Measurements from ENCODE around the gene CEP128.
"Not testable (repeated sequence)": the region's sequence is repeated elsewhere in the genome, so short reads cannot be mapped to it uniquely, and the experiment has no call there.

CEP128 gene
- total RNA-seq, result 14.6 to 40.3 (median 19.3) reads per million in 3 experiments

DNA sequence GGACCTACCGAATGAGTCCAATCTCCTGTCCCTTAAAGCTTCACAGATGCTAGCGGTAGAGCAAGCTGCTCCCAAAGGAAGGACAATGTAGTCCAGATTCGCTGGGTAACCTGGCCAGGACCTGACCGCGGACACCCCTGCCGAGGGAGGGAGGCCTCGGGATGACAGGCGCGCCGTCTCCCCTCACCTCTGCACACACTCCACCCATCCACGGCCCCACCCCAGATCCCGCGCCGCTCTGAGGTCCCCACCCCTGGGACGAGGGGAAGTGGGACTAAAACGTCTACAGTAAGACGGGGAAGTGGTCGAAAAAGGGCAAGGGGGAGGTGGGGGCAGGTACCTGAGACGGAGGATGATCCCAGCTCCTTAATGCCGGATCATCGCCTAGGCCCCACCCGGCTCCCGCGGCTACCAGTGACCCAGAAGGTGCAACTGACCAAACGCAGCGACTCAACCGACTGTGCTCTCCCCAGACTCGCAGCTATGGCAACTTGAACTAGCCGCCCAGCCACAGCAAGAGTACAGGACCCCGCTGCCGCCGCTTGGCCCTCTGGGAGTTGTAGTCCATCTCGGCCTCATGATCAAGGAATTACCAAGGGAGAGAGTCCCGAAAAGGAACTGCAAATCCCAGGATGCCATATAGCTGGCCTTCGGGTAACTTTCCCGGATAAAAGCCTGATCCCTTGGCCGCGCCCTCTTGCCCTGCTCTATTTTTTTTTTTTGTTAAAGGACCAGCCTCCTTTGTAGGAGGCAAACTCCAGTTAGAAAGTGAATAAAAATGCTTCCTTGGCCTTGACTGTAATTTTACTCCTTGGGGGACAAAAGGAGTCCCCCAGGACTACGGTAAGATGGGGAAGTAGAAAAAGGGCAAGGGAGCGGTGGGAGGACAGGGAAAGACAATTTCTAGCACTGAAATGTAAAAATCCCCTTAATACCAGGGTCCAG is at the start of gene CEP128:
Gene CEP128, minus strand, starts transcription at position 498 of the 945 bp plus-strand sequence.
- DNase-seq, result peak; percentile 62

DNA sequence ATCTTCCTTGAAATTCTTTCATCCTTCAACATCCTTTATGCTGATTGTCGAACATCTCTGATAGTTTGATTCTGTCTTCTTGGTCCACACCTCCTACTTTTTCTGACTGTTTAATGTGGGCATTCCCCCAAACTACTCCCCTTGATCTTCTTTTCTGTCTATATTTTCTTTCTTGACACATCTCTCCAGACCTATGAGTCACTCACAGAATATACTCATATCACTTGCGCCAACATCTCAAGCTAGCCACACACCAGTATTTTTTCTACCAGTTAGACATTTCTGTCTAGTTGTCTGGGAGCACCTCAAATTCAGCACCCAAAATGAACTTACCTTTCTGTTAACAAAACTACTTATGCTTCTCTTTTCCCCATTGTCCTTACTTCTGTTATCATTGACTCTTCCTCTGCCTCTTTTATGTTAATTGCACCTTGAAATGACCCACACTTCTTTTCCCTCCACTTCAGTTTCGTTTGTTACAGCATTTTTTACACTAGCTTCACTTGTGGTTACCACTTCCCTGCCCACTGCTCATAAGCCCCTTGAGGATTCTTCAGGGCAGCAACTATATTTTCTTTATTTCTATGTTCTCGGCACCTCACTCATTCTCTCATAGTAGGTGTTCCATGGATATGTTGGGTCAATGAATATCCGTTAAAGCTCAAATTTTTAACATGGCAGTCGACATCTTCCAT is 47.3 kb upstream of the CEP128 start:
- DNase-seq, result no peak

DNA sequence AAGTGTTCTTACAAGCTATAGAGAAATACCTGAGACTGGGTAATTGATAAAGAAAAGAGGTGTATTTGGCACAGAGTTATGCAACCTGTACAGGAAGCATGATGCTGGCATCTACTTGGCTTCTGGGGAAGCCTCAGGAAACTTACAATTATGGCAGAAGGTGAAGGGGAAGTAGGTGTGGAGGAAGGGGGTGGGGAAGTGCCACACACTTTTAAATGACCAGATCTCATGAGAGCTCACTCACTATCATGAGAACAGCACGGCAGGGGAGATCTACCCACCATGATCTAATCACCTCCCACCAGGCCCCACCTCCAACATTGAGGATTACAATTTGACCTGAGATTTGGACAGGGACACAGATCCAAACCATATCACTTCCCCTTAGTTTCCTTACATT is 46.7 kb upstream of the CEP128 start:
- DNase-seq, result no peak

DNA sequence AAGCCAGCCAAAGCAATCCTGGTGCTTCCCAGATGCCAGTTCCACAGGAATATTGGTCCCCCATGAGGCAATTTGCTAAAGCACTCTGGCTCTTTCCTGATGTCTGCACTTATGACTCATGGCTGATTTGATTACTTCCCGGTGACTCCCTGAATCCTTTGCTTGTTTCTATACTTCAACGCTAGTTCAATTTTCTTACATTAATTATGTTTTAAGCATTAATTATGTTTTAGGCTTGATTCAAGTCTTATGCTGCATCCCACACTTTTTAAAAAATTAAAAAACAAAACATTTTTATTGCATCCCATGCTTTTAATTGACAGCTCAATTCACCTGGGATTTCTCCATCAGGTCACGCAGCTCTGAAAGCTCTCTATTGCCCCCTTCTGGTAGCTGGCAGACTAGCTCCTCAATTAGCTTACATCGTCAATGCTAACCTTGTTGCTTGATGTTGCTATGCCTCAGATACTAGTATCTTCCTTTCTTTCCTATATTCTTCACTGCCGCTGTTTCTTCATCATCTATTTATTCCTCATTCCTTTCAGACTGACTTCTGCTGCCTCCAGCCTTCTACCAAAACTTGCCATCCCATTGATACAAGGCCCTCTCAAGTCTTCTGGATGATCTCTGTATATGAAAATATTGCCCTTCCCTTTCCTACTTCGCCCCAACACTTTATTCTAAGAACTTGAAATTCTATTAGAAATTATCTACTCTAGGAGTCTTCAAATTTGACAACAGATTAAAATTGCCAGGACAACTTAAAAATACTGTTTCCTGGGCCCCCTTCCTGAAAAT is 45.9 kb upstream of the CEP128 start:
- peak; percentile 60 for DNase-seq

DNA sequence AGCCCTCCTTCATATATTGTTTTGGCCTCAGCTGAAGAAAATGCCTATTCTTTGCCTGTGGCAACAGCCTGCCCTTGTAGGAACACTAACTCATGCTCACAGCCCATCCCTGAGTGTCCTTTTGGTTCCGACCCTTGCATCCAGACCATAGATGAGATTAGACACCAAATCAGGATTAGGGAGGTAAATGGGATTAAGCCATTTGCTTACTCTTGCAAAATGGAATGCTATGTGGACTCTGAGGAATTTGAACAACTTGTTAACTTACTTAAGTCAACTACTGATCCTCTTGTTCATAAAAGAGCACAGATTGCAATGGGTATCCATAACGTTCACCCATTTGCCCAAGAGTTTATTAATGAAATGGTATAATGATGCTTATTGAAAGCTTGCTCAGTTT is 41.2 kb upstream of the CEP128 start:
- DNase-seq, result no peak

DNA sequence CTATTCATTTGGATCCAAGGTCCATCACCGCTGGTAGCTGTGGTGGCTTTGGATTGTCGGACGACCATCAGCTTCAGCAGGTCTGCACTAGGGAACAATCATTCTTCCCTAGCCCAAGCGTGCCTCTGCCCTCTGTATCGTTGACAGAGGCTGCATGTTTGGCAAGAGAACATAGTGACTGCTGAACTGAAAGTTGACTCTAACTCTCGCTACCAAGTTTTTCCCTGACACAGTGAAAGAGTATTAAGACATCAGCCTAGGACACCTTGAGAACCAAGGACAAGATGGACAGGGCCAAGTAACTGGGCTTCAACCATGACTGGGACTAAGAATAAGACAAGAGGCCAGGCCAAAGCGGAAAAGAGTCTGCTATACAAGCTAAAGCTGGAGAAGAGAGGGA is 40.1 kb upstream of the CEP128 start:
- DNase-seq, result no peak

DNA sequence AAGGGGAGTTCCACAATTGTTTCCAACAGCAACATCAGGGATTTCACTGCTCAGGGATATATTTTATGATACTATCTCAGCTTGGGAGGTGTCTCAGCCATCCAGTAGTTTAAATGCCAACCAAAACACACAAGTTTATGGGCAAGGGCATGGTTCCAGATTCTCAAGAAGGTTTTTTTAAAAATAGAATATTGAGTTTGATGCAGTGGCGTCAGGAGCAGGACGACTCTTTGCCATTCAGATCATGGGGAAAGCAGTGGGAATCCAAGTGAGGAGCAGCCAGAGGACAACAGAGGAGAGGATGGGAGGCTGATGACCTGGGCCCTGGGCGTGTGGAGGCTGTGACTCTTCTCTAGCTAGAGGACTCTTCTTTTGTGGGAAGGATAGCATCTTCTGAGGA is 39.6 kb upstream of the CEP128 start:
- DNase-seq, result no peak

DNA sequence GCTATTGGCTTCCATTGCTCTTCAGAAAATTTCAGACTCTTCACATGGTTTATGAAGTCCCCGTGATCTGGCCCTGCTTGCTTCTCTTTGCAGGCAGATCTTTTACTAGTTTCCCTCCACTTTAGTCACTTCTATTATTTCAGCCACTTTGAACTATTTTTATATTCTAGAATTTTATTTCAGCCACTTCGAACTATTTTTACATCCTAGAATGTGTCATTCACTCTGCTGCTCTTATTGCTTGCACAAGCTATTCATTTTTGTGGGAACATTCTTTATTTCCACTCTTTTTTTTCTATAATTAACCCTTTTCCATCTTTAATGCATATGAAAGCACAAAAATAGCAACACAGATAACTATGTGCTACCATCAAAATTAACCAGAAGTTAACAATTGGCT is 38.4 kb upstream of the CEP128 start:
- no peak for DNase-seq

DNA sequence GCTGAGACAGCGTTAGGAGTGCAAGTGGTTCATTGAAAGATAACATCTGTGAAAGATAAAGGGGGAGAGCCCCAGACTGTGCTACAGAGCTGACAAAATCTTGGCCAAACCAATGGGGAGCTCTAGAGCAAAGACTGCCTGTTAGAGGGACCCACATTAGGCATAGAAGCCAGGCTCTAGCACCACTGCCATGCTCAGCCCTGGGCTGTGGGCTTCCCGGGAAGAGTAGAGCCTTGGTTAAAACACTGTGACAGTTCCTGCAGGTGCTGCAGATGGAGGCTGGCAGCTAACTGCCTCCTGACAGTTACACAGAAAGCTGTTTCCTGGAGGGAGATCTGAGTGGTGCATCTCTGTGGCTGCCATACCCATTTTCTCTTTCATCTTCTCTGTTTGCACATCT is 36.9 kb upstream of the CEP128 start:
- DNase-seq, result no peak

DNA sequence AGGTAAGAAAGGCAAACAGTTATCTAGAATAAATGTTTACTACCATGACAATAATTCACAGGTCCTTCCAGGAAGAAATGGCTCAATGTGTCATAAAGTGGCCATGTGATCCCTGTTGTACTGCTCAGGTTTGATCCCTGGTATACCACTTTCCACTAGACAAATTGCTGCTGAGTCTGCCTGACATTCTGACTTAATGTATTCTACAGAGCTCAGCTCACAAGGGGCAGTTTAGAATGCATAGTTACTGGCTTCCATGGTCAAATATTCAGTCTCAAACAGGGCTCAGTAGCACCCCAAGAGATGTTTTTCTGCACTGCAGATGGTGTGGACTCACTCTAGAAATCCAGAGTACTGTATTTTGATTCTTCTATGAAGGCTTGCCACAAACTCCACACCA is 35.7 kb upstream of the CEP128 start:
- no peak for DNase-seq

DNA sequence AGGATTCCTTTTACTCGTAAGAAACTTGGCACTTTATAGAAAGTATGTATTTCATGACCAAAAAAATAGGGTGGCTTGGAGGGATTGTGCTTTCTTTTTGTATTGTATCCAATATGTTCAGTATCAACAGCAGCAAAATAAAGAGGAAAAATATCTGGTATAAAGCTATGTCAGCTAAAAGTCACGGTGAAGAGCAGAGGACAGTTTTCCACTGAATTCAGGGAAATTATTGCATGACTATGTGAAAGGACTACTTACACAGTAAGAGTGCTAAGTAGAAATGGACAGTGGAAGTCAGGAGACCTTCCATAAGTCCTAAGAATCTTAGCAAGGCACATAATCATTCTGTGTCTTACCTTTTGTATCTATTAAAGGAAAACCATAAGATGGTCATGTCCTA is 33.1 kb upstream of the CEP128 start:
- no peak for DNase-seq

DNA sequence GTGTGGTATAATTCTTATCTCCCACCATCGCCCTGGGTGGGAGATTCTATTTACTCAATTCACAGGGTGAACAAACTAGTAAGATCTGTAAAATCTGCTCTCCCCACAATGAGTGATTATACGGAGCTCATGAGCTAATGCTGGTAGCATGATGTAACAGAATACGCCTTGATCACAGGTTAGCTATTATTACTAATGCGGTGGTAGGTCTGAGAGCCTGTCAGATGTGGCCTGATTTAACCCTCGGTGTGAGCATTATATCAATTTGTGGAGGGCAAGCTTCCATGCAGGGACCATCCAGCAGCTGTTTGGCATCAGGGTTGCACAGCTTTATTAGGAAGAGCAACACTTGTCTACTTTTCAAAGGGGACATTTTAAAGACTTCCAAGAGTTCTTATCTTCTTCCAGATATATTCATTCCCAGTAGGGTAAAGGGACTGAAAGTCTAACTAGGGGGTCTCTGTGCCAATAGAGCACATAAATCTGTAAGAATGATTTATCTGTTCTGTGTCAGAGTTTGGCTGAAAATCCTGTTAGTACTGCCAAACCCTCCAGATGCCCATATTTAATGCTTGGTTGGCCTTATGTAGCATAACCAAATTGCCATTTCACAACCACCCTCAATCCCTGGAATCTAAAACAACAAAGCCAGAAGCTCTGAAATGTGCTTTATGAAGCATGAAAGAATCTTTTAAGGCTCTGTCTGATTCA is 32.5 kb upstream of the CEP128 start:
- peak; percentile 8 for DNase-seq

DNA sequence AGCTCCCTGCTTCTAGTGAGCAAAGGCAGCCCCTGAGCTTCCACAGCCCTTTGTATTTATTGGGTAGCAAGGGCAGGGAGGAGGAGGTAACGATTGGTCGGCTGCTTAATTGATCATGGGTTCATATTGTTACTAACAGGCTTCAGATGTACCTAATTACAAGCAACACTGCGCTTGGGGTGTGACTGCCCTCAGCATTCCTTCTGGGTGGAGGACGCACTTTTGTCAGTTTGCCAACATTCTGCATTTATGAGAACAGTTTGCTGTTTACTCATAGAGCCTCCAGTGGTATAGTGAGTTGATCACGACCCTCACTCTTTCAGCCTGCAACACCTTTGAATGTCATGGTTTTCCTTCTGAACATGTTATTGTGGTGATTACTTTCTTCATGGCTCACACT is 23.5 kb upstream of the CEP128 start:
- DNase-seq, result no peak

DNA sequence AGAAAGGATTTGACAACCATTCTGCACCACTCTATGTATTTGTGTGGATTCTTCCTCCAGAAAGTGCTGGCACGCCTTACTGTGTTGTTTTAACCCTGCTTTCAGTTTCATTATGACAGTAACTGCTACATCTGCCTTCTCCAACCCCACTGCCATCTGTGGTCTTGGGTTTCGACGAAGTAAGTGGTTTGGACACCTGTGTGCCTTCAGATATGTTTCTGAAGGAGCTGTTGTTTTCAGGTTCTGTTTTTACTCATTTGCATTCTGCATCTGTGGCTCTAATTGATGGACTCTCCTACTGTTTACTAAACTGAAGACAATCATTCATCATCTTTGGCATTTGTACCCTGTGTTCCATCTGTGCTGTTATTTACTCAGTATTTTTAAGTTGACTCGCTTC is 18.0 kb upstream of the CEP128 start:
- peak; percentile 58 for DNase-seq

DNA sequence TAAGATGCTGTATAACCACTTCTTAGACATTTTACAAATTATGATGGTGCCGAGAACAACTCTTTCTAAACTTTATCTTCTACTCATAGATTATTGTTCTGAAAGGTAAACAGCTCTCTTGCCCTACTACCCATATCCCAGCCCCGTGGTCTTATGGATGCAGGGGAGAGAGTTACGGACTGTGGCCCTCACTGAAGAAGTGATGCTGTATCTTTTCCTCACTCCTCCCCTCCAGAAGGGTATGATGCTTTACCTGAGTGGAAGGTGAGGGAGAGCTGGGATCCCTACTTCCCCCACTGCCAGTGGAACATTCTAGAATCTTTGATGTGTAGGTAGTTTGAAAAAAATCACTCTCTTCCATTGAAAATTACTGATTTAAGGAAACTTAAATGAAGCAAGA is 17.4 kb upstream of the CEP128 start:
- DNase-seq, result no peak

DNA sequence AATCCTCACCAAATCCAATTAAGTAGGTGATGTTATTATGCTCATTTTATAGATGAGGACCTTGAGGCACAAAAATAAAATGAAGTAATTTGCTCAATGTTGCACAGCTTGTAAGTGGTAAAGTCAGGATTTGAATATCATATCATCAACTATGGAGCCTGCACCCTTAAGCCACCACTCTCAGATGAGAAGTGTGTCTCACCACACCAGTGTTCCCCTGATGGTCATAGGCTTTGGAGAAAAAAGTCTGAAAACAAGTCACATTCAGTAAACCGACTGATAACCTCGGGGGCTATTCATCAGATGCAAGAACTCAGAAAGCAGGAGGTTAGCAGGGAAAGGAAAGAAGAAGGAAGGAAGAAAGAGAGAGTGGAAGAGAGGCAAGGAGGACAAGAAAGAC is 16.7 kb upstream of the CEP128 start:
- no peak for DNase-seq

DNA sequence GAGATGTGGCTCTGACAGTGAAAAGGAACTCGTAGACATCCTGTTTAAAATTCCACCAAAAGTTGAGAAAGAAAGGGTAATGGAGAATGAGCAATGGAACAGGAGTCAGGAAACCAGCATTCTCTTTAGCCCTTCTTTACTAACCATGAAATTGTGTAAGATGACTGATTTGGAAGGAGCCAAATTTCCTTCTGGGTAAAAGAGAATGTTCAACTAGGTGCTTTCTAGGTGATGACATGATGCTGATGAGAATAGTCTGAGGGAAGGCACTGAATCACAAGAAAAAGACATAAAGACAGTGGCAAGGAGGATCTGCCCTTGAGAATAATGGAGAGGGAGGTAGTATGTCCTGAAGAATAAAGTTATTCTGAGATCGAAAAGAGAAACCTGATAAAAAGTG is 16.1 kb upstream of the CEP128 start:
- DNase-seq, result no peak

DNA sequence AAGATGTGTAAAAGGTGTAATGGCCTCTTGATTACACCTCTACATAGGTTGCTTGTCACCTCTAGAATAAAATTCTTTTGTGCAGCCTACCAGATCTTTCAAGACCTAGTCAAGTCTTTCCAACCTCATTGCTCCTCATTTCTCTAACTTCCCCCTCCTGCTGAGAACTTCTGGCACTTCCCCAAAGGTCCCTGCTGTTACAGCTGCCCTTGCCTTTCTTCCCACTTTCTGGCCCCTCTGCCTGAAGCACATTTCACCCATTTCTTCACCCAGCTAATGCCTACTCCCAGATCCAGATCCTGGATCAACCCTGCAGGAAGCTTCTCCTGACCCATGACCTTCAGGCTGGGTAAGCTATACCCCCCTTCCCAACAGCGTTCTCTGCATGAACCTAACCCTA is 15.4 kb upstream of the CEP128 start:
- DNase-seq, result no peak

DNA sequence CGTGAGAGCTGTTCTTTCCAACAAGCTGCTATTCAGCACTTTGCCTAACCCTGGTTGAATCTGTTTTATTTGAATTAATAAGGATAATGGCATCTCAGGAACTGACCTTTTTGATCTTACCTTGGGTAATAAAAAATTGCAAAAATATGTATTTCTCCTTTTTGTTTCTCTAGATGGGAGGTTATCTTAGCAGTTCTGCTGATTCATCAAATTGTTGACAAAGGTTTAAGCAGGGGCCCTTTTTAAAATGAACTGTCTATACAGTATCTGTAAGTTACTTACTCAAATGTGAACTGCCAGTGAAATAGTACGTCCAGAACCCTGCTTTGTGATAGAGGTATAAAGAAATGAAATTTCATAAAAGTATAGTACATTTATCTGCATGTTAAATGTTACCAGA is 14.6 kb upstream of the CEP128 start:
- no peak for DNase-seq

DNA sequence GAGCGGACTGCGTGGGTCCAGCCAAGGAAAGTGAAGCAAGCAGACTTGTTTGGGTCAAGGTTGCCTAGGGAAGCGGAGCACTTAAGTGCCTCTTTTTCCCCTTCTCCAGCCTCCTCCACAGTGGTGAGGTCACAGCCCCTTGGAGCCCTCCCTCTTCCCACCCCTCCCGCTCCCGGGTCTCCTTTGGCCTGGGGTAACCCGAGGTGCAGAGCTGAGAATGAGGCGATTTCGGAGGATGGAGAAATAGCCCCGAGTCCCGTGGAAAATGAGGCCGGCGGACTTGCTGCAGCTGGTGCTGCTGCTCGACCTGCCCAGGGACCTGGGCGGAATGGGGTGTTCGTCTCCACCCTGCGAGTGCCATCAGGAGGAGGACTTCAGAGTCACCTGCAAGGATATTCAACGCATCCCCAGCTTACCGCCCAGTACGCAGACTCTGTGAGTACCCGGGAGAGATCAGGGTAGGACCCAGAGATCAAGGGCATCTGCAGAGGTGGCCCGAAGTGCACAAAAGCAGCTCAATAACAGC is 13.9 kb upstream of the CEP128 start, which contains the start of gene TSHR:
Gene TSHR, plus strand, starts transcription at position 206 of the 526 bp plus-strand sequence. Its CDS starts 60 bp downstream, at position 266.
- DNase-seq, result no peak

DNA sequence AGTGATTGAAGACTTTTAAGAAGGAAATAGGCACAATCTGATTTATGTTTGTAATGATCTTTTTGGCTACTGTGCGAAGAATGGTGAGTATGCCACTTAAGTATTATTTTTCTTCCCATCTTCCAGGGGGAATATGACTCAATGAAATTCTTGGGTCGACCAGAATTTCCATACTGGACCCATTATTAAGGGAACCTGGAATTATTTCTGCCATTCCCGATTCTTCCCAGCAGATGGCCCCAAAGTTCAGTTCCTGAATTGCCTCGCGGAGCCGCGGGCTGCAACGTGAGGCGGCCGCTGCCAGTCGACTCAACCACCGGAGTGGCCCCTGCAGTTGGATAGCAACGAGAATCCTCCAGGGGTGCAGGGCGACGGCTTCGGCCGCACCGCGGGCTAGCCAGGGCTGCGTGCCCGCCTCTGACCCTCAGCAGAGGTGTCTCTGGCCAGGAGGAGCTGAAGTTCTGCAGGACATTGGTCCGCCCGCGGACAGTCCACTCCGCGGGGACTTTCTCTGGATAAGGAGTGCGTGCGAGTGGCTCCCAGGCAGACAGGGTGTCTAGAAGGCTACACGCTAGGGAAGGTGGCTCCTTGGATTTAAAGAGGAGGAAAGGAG is 13.3 kb upstream of the CEP128 start:
- DNase-seq, result peak; percentile 61

DNA sequence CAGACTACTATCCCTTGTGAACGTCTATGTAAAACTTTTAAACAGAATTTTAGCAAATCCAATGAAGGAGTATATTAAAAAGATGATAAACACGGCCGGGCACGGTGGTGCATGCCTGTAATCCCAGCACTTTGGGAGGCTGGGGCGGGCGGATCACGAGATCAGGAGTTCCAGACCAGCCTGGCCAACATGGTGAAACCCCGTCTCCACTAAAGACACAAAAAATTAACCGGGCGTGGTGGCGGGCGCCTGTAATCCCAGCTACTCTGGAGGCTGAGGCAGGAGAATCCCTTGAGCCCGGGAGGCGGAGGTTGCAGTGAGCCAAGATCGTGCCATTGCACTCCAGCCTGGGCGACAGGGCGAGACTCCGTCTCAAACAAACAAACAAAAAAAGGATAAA is 11.7 kb upstream of the CEP128 start:
- not testable (repeated sequence) for DNase-seq
